GM19395 (cell line): ENCODE results near the gene POLR2L.

Experiments
- ATAC-seq: cut with Tn5 transposase; IDR thresholded peaks from one replicate; pipeline ENCODE4 v1.9.1; 2021; ENCODE audit warnings: mild to moderate bottlenecking, moderate library complexity; ENCODE audit not compliant: unreplicated experiment

POLR2L gene

DNA sequence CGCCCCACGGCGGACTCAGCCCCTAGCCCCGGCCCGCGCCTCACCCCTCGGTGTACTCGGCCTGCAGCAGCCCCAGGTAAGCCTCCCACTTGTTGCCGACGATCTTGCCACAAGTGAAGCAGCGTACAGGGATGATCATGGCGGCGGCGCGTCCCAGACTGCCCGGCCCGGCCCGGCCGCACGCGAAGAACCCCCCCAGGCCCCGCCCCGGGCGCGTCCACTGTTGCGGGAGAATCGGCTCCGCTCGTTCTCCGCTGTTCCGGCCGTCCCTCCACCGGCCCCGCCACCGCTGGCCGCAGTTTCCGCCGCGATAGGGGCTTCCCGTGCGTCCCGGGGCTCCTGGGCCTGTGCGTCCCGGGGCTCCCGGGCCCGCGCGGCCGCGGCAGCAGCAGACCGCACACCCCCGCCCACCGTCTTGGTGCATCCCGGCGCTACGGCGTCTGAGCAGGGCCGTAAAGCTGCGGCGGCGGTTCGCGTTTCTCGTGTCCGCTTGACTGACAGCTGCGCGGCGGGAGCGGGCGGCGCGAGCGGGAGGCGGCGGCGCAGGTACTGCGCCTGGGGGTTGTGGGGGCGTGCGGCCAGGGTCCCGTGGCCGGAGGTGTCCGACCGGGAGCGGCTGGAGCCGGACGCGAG lies at the start of gene POLR2L, which contains the start of gene TSPAN4:
POLR2L (minus strand) TSS at position 160 of the 633 bp plus-strand sequence; CDS start at position 139, 21 bp downstream.
TSPAN4 (plus strand) TSS at position 483 of the 633 bp plus-strand sequence. CDS start 7,453 bp downstream, outside the sequence.
- ATAC-seq: peak; percentile 73

DNA sequence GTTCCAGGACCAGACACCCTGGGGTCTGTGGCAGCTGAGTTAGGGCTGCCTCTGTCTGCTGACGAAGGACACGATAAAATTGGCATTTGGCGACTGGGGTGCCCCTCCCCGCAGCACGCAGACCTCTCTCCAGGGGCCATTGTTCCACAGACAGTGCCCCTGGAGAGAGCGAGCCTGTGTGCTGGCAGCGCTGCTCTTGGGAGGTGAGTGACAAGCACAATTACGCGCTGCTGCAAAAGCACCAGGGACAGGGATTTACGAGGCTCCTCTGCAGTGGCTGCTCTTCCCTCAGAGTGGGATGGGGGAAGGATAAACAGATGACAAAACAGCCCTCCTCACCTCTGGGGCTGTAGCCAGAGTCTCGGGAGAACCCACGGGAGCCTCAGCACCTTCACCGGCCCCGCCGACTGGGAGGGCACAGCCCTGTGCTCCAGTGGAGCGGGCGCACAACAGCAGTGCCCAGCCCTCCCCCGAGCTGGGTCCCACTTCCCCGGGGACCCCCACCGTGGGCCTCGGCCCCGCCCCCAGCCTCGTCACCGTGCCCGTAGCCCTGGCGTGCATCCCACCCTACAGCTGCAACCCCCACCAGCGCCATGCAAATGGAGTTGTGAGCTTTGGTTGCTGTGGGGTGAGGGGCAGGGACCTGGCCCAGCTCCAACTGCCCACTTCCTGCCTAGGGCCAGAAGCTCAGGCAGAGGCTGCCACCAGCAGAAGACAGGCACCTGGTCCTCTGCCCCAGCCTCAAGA lies 48.6 kb upstream of the POLR2L start:
- no peak for ATAC-seq

DNA sequence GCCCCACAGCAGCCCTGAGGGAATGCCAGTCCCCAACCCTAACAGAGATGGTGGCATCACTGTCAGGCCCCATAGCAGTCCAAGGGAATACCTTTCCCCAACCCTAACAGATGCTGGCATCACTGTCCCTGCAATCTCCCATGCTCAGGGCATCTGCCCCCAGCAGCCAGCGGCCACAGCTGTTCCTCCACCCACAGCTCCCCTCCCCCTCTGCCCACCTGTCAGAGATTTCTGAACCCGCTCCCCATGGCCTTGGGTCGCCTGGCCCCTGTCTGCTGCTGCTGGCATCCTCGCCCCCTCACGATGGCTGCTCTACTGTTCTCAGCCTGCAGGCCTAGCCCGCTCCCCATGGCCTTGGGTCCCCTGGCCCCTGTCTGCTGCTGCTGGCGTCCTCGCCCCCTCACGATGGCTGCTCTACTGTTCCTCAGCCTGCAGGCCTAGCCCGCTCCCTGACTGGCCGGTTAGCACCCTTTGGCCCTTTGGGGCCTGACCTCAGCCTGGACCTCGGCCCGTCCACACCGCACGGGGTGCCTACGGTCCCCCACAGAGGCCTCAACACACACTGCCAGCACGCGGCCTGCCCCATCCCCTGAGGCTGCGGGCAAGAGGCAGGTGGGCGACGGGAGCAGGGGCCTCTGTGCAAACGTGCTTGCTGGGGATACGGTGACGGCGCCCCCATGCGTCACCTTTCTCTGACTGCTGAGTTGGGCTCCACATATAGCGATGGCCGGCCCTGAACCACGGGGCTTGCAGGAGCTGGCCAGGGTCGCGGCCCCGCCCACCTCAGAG lies 47.6 kb upstream of the POLR2L start:
- no peak for ATAC-seq

GRCh38 chr11:889257-889656 lies 46.9 kb upstream of the POLR2L start:
- ATAC-seq: no peak

DNA sequence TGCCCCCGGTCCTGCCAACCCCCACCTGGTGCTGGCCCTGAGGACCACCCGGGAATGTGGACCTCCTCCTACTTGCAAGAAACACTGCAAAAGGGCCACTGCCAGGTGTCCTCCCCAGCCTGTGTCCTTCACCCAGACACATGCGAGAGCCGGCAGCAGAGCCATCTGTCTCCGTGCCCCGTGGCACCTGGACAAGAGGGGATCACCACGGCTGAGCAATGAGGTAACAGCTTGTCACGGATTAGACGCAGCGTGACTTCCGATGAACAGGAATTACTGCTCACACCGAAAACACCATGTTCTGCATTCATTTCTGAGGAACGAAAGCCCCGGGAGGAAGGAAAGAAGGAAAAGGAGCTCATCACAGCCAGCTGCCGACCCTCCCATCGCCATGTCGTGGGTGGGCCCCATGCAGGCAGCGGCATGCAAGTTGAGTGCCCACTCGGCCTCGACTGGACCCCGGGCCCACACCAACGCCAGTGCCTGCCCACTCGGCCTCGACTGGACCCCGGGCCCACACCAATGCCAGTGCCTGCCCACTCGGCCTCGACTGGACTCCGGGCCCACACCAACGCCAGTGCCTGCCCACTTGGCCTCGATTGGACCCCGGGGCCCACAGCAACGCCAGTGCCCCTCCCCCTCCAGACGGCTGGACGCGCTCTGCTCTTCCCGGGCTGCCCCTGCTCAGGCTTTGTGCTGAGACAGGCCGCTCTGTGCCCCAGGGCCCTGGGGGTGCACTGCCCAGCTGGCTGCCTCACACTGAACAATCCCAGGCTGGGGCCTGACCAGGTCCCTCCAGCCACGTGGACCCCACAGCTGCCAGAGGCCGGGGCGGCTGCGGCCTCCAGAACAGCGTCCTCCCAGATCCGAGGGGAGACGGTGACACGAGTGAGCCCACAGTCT lies 46.2 kb upstream of the POLR2L start:
- ATAC-seq: no peak

DNA sequence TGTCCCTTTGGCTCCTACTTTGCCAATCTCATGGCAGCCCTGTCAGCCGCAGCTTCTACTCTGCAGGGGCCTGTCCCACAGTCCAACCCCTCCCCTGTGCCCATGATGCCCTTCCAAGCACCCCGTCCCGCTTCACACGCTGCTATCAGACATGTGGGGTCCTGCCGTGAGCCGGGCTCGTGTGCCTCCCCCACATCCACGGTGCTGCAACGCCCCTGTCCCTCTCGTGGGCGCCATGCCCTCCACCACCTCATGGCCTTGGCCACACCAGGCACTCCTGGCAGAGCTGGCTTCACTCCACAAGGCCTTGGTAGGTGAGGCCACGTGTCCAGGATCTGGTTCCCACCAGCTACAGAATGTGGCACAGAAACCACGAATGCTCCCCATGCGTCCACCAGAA lies 45.3 kb upstream of the POLR2L start:
- no peak for ATAC-seq

- ATAC-seq: no peak
Observed at GRCh38 chr11:886568-886967, 44.2 kb upstream of the POLR2L start.

GRCh38 chr11:884578-885070 lies 42.3 kb upstream of the POLR2L start:
- ATAC-seq: no peak

DNA sequence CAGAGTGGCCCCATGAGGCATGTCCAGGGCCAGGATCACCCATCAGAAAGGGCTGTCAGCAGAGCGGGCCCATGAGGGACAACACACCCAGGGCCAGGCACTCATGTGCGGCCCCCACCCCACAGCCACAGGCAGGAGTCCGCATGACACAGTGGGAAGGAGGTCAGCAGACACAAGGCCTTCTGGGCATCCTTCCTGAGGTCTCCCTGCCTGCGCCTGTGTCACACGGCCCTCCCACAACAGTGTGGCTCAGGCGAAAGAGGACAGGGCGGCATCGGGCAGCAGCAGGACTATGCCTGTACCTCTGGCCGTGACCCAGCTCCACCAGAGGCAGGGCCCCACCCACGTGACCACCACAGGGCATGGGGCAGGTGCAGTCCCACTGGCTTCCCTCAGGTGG lies 41.2 kb upstream of the POLR2L start:
- no peak for ATAC-seq

DNA sequence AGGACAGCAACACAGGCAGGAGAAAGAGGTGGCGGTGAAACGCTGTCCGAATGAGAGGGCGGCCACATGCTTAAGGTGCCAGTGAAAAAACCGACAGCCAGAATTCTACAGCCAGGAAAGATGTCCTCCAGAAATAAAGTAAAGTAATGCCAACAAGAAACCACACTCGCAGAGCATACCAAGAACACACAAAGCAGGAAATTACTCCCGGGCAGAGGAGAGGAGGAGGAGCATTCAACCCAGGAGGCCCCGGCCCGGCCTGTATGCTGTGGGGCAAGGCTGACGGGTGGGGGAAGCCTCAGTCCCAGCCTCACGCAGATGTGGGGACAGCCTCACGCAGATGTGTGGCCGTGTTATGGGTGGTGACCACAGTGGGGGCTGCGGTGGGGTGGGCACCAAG lies 40.3 kb upstream of the POLR2L start:
- ATAC-seq: no peak

DNA sequence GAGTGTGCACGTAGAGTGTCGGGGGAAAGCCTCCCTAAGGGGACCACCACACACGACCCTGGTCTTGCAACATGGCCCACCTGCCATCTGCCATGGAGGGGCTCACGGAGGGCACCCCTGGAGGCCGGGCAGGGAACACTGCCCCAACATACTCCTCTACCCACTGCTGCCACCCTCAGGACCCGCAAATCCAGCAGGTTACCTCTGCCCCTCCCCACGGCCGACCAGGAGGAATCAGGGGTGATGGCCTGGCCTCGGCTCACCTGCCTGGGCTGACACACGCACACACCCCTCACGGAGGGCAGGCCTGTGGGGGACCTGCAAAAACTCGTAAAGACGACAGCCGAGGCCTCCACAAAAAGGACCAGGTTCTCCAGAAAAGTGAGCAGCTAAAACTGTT lies 38.1 kb upstream of the POLR2L start:
- no peak for ATAC-seq

DNA sequence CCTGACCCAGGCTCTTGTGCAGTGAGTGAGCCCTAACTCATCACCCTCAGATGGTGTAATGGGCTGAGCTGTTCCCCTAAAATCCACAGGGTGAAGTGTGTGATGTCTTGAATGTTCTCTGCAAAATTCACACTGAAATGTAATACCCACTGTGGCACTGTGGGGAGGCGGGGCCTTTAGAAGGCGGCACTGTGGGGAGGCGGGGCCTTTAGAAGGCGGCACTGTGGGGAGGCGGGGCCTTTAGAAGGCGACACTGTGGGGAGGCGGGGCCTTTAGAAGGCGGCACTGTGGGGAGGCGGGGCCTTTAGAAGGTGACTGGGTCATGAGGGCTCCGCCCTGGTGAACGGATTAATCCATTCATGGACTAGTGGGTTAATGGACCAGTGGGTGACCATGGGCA lies 35.2 kb upstream of the POLR2L start:
- ATAC-seq: no peak

DNA sequence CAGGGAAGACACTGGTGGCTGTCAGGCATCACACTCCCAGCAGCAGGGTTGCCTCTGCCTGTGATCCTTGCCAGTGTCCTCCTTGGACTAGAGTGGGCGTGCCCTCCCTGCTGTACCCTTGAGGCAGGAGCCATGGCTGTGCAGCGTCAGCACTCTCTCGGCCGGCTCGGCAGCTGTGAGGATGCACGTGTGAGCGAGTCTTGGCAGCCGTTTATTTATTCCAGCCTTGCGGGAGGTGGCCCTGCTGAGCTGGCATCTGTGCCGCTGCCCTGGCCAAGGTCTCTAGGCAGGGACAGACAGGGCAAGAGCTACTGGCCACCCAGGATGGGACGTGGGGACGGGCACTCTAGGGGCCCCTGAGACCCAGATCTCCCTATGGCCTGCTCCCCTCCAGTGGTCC lies 34.2 kb upstream of the POLR2L start:
- ATAC-seq: no peak

DNA sequence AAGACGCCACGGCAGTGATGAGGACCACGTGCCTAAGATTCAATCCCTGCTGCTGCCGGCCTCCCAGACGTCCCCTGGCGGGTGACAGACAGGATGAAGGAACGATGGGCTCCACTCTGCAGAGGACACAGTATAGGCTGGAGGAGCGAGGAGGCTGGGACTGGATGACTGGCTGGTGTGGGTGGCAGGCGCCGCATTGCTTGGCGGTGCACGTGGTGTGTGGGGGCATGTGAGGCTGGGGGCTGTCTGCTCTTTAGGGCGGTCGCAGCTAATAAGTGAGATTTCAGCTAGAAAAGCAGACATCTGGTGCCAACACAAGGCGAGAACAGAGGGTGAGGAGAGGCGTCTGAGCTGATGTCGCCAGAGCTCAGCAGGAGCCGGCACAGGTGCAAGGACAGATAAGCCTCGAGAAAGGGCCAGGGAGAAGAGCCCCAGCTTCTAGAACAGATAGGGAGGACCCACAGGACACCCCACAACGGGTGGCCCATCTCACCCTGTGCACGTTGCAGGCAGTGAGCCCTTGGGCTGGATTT lies 33.5 kb upstream of the POLR2L start:
- no peak for ATAC-seq

GRCh38 chr11:875203-875602 lies 32.9 kb upstream of the POLR2L start:
- no peak for ATAC-seq

GRCh38 chr11:873706-874105 lies 31.4 kb upstream of the POLR2L start:
- ATAC-seq: no peak

GRCh38 chr11:872799-873198 lies 30.5 kb upstream of the POLR2L start:
- ATAC-seq: no peak

DNA sequence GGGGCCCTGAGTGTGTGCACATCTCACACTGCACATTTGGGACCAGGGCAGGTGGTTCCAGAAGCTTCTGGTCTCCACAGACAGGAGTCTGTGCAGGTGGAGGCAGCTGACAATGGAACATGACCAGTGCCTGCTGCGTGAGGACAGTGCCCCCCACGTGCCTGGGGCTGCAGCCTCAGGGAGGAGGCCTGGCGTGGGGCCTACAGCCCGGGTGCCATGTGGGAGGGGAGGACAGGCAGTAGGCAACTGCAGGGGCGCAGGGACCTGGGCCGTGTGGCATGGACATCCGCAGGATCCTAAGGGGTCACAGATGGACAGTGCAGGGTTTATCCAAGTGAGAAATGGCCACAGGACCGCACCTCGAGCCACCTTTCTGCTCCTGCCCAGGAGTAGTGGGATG lies 29.1 kb upstream of the POLR2L start:
- no peak for ATAC-seq

DNA sequence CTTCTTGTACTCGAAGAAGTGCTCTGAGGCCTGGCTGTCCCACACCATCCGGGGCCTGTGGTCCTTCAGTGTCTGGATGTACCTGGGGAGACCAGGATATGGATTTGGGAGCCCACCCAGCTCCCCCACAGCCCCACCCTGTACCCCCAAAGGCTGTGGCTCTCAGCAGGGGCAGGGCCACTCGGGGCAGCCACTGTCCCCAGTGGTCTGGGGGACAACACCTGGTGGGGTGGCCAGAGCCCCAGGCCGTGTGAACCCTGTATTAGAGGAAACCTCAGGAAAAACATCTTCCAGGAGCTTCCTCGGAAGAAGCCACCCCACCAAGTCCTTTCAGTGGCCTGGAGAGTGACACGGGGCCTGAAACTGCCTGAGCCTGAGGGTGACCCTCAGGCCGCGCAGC lies 28.1 kb upstream of the POLR2L start:
- no peak for ATAC-seq

- no peak for ATAC-seq
Observed at GRCh38 chr11:870127-870413, 27.7 kb upstream of the POLR2L start.
